Forelimb muscle (tissue), 1 donor: ENCODE results near the gene NRXN2. TPM values are rescaled to one million over a fixed set of nuclear protein-coding genes. Genes with fewer than 3 reads are reported as not detected.

ENCODE experiments used
- DNase-seq: peaks from one replicate; pipeline ENCODE4 v3.0.0-alpha.2; 2013; ENCODE audit warnings: low read depth
- polyA plus RNA-seq: library from polyadenylated mRNA; unstranded; fragments of 120-200 nt; gene quantifications from one replicate; pipeline ENCODE4 v1.2.1, GENCODE V29; 2013; ENCODE audit not compliant: insufficient read length

NRXN2 gene
- polyA plus RNA-seq, 1 donor = 24.5 TPM

GRCh38 chr11:64698427-64698826 lies 24.6 kb downstream of the NRXN2 start:
- no peak for DNase-seq

- no peak for DNase-seq
Measured at GRCh38 chr11:64697663-64698375, 25.2 kb downstream of the NRXN2 start.

- no peak for DNase-seq
Measured at GRCh38 chr11:64696045-64696444, 27.0 kb downstream of the NRXN2 start.

GRCh38 chr11:64695548-64695947 lies 27.4 kb downstream of the NRXN2 start:
- no peak for DNase-seq

DNA sequence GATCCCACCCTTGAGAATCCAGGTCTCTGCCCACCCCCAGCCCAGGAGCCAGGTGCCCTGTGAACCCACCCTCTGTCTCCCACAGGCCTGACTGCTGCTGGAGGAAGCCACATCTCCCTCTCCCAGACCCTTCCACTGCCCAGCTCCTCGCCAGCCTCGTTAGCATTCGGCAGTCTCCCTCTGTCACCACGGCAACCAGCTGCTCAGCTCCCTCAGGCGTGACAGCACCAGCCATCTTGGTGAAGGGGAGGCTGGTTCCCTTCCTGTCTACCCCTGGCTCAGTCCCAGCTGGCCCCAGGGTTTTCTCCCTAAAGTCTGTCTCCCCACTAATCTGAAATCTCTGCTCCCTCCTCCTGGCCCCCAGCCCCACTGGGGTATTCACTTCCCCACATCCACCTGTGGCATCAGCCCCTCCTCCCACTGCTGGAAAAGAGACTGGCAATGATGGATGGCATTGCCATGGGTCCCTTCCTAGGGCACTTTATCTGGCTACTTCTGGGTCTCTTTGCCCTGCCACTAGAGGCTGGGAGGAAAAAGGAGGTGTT lies 28.1 kb downstream of the NRXN2 start:
- no peak for DNase-seq

- no peak for DNase-seq
Measured at GRCh38 chr11:64694026-64694755, 28.8 kb downstream of the NRXN2 start.

DNA sequence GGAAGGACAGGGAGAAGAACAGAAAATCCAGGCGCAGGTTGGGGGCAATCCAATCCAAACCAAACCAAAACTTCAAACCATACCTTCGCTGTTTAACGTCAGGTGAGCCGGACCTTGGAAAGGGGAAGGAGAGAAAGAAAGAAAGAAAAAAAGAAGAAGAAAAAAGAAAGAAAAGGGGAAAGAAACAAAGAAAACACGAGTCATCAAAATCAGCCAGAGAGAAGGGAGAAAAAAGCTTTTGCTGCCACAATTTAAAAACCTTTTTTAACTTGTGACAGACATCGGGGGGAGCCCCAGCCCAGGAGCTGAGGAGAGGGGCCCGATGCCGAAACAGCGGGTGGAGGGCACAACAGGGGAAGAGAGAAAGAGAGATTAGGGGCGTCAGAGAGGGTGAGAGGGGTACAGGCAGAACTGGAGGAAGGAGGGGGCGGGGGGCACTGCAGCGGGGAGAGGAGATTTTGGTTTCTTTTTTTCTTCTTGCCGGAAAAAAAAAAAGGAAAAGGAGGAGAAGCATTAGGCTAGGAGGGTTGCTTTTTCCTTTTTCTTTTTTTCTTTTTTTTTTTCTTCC lies 30.1 kb downstream of the NRXN2 start:
- DNase-seq = no peak

DNA sequence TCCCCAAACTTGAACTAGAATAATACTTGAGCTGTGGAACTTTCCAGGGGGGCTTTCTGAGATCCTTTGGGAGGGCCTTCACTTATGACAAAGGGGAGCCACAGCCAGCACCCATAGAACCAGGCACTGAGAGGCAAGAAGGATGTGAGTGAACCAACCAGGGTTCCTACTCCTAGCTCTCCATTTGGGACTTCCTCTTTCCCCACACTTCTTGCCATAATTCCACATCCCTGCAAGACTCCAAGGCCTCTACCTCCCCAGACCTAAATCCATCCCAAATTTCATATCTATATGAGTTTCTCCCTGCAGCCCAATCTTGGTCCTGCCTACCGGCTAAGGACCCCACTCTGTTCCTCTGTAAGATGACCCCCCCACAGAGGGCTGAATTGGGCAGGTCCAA lies 31.5 kb downstream of the NRXN2 start:
- no peak for DNase-seq

DNA sequence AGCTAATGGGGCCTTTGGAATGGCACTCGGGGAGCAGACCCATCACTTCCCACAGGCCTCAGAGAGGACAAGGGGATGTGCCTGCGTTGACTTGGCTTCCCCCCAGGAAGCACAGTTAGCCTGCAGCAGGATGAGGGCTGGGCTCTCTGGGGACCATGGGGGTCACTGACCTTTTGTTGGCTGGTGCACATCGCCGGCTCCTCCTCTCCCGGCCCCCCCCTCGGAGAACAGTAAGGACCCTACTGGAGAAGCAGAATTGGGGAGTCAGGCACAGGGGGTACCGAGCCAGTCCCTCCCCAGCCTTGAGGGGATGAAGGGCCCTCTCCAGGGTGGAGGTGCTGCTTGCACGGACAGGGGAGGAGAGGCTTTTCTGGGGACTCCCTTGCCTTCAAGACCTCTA lies 32.8 kb downstream of the NRXN2 start:
- no peak for DNase-seq

GRCh38 chr11:64688534-64688982 lies 34.4 kb downstream of the NRXN2 start:
- peak; percentile 62 for DNase-seq

- no peak for DNase-seq
Measured at GRCh38 chr11:64687643-64688533, 35.1 kb downstream of the NRXN2 start.

- peak; percentile 19 for DNase-seq
Measured at GRCh38 chr11:64687204-64687603, 35.8 kb downstream of the NRXN2 start.

DNA sequence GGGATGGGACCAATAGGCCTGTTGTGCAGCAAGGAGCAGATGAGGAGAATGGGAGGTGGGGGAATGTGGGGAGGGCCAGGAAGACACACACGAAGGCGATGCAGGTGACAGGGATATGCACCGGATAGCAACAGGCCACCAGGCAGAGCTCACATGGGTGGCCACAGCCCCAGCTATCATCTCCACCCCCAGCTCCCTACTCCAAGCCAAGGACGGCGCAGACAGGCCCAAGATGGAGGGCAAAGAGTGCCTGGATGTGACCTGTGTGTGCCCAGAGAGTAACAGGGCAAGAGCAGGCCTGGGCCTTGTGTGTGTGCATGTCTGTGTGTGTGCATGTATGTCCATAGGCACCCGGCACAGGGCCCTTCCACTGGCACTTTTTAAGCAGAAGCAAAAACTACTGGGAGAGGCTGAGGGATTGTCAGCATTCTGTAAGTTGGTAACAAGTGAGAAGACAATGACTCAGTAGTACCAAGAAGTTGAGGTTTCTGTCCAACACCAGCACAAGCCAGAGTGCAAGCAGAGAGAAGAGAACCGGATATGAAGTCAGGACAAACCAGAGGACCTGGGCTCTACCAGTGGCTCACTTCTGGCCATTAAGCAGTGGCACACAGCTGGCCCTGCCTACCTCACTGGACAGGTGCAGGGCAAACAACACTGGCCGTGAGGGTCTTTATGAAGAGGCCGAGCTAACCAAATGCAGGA lies 36.4 kb downstream of the NRXN2 start:
- no peak for DNase-seq

GRCh38 chr11:64685536-64685935 lies 37.5 kb downstream of the NRXN2 start:
- DNase-seq = no peak

DNA sequence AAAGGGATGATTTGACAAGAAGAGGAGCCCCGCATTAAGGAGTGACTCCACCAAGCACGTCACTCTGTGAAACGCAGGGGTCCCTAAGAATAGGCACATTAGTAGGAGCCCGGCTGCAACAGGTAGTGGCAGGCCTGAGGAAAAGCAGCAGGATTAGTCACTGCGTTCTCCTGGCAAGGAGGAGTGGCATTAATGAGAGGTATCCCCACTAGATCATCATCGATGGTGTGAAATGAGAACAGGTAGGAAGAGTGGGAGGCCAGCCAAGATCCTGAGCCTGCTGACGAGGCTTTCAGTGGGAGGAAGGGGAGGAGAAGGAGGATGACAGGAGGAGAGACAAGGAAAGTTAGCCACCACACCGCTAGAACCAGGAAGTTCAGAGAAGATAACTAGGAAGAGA lies 38.6 kb downstream of the NRXN2 start:
- DNase-seq = no peak

- DNase-seq = no peak
Measured at GRCh38 chr11:64681171-64681570, 41.8 kb downstream of the NRXN2 start.

- no peak for DNase-seq
Measured at GRCh38 chr11:64679846-64680245, 43.2 kb downstream of the NRXN2 start.

GRCh38 chr11:64677441-64678023 lies 45.5 kb downstream of the NRXN2 start:
- no peak for DNase-seq

GRCh38 chr11:64676261-64676615 lies 46.8 kb downstream of the NRXN2 start:
- DNase-seq = no peak

GRCh38 chr11:64675450-64676260 lies 47.3 kb downstream of the NRXN2 start:
- DNase-seq = peak; percentile 41
